Measurements from ENCODE around the gene CSTF2T. TPM values are rescaled to one million over a fixed set of nuclear protein-coding genes. Genes with fewer than 3 reads are reported as not detected.

Gene CSTF2T
- total and polyA plus RNA-seq, 2 experiments from 2014 or later: 8.2 to 28.5 TPM

GRCh38 chr10:51672039-51672535 lies 27.3 kb downstream of the CSTF2T start:
- H3K36me3 ChIP-seq: no peaks in the 10 kb centered on the region
- H3K4me1 ChIP-seq (ENCODE audit: low read depth): no peaks in the 10 kb centered on the region

DNA sequence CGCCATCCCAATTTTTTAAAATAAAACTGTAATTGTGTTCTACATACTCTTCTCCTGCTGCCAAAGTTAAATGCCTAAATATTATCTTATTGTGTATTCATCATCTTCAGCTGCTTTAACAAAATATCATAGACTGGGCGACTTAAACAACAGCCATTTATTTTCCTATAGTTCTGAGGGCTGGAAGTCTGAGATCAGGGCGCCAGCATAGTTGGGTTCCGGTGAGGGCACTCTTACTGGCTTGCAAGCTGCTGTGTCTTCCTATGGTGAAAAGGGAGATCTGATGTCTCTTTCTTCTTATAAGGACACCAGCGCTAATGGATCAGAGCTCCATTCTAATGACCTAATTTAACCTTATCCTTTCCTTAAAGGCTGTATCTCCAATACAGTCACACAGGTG lies 30.4 kb downstream of the CSTF2T start:
- no peak for TF ChIP-seq CTCF (IDR thresholded peaks at IDR 0.05; ENCODE audit: low read depth, low read length)

More at GRCh38 chr10:51672039-51672535, 27.3 kb downstream of the CSTF2T start:
- H3K27me3 ChIP-seq: no peaks in the 10 kb centered on the region
- no peak overlapping the region for H3K27ac ChIP-seq
- no peak for TF ChIP-seq CTCF (IDR thresholded peaks at IDR 0.05; ENCODE audit: low read depth, low read length)
- no peak overlapping the region for H3K4me3 ChIP-seq
- no peak for DNase-seq (ENCODE audit: low read depth in 1 of 2, low spot score in 1 of 2)
- no peaks in the 10 kb centered on the region for H3K9me3 ChIP-seq (ENCODE audit: low read depth)

GRCh38 chr10:51668336-51668689 lies 31.1 kb downstream of the CSTF2T start:
- H3K4me3 ChIP-seq: no peak overlapping the region
- peaks cover 6% of the 10 kb centered on the region for H3K4me1 ChIP-seq (ENCODE audit: low read depth)
- H3K36me3 ChIP-seq: no peaks in the 10 kb centered on the region
- no peak overlapping the region for H3K27ac ChIP-seq
- no peak for DNase-seq (ENCODE audit: low read depth in 1 of 2, low spot score in 1 of 2)
- no peaks in the 10 kb centered on the region for H3K9me3 ChIP-seq (ENCODE audit: low read depth)
- H3K27me3 ChIP-seq: no peaks in the 10 kb centered on the region
- TF ChIP-seq CTCF (IDR thresholded peaks at IDR 0.05; ENCODE audit: low read depth, low read length): no peak

More for the DNA sequence above, 30.4 kb downstream of the CSTF2T start:
- Histone ChIP-seq H3K4me1 (ENCODE audit: low read depth) (peaks cover 5% of the 10 kb centered on the region), H3K36me3 (no peaks in the 10 kb centered on the region), H3K27ac (no peak overlapping the region), H3K27me3 (no peaks in the 10 kb centered on the region), H3K4me3 (no peak overlapping the region), H3K9me3 (ENCODE audit: low read depth) (no peaks in the 10 kb centered on the region)
- no peak for DNase-seq (ENCODE audit: low read depth in 1 of 2, low spot score in 1 of 2)

DNA sequence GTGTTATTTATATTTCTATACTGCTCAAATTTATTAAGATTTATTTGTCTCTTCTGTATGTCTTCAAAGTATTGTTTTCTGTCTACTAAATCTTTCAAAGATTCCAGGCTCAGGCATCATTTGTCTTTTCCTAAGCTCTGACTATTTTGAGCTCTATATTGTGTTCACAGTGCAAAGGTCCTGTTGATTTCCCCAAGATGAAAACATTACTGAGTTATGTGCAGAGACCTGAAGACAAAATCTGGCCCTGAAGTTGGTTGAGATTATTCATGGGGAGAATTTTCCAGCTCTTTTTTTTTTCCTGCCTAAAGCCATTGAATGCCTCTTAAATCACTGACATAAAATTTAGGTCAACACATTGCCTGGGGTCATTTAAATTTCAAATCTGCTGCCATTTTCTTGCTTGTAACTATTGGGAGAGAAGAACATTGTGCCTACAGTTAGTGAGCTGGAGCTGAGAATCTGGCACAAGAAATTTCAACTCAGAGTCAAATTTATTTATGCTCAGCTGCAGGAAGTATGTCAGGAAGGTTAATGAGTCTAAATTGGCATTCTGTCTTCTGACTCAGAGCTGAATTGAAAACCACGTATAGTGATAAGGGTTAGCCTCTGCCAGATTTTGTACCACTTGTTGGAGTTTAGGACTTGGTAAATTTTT lies 31.6 kb downstream of the CSTF2T start:
- peak in 1 of 2 donors; percentile 67 for DNase-seq (ENCODE audit: low read depth in 1 of 2, low spot score in 1 of 2)

DNA sequence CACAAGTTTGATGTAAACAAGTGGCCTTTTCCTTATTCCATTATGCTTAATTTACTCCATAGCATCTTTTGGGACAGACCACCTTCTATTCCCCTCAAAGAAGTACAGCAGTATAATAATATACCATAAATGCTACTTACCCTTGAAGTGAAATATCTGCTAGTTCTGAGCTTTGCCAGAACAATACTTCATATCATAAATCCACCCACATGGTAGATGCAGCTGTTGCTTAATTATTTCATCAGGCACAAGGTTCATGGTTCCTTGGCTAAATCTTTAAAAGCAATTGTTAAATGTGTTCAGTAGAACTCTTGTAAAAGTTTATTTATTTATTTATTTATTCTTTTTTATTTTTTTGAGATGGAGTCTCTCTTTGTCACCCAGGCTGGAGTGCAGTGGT lies 32.9 kb downstream of the CSTF2T start:
- H3K27ac ChIP-seq: no peak overlapping the region
- H3K36me3 ChIP-seq: no peaks in the 10 kb centered on the region
- TF ChIP-seq CTCF (IDR thresholded peaks at IDR 0.05; ENCODE audit: low read depth, low read length): no peak
- H3K9me3 ChIP-seq (ENCODE audit: low read depth): no peaks in the 10 kb centered on the region
- H3K4me1 ChIP-seq (ENCODE audit: low read depth): peaks cover 6% of the 10 kb centered on the region
- no peaks in the 10 kb centered on the region for H3K27me3 ChIP-seq
- no peak overlapping the region for H3K4me3 ChIP-seq
- DNase-seq (ENCODE audit: low read depth in 1 of 2, low spot score in 1 of 2): peak in 1 of 2 donors; percentile 44

More for the DNA sequence above, 31.6 kb downstream of the CSTF2T start:
- no peaks in the 10 kb centered on the region for H3K36me3 ChIP-seq
- H3K4me3 ChIP-seq: no peak overlapping the region
- no peaks in the 10 kb centered on the region for H3K27me3 ChIP-seq
- H3K9me3 ChIP-seq (ENCODE audit: low read depth): no peaks in the 10 kb centered on the region
- TF ChIP-seq CTCF (IDR thresholded peaks at IDR 0.05; ENCODE audit: low read depth, low read length): no peak
- peaks cover 6% of the 10 kb centered on the region for H3K4me1 ChIP-seq (ENCODE audit: low read depth)
- no peak overlapping the region for H3K27ac ChIP-seq
